ENCODE measurements around the gene ITGA8.

ITGA8 gene

GRCh38 chr10:15730341-15730740, 10.6 kb upstream of the ITGA8 start:
- DNase-seq = no peak

DNA sequence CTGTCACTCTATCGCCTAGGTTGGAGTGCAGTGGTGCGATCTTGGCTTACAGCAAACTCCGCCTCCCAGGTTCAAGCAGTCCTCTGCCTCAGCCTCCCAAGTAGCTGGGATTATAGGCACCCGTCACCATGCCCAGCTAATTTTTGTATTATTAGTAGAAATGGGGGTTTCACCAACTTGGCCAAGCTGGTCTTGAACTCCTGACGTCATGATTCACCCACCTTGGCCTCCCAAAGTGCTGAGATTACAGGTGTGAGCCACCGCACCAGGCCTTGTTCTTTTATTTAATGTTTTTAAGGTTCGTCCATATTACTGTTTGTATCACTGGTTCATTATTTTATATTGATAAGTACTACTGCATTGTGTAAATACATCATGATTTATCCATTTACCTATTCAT, 10.2 kb upstream of the ITGA8 start:
- DNase-seq = no peak

- DNase-seq = no peak
Measured at GRCh38 chr10:15726042-15726441, 6.3 kb upstream of the ITGA8 start.

- peak; percentile 55 for DNase-seq
Measured at GRCh38 chr10:15725603-15726002, 5.9 kb upstream of the ITGA8 start.

- DNase-seq = no peak
Measured at GRCh38 chr10:15724683-15725082, 5.0 kb upstream of the ITGA8 start.

DNA sequence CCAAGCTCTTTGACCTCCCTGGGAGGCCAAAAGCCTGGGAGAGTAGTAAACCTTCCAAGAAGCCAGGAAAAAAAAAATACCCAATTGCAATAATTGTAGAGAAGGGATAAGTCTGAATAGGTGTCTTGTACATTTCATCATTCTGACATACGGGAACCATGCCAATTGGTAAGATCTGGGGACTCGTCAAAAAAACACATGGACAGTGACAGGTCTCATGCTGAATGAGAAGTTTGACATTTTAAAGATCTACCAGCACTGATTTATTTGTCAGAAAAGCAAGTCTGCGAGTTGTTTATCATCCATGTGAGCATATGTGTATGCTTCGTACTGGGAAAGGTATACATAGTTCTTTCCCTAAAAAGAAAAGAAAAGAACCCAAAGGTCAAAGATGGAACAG, 4.1 kb upstream of the ITGA8 start:
- DNase-seq = no peak

DNA sequence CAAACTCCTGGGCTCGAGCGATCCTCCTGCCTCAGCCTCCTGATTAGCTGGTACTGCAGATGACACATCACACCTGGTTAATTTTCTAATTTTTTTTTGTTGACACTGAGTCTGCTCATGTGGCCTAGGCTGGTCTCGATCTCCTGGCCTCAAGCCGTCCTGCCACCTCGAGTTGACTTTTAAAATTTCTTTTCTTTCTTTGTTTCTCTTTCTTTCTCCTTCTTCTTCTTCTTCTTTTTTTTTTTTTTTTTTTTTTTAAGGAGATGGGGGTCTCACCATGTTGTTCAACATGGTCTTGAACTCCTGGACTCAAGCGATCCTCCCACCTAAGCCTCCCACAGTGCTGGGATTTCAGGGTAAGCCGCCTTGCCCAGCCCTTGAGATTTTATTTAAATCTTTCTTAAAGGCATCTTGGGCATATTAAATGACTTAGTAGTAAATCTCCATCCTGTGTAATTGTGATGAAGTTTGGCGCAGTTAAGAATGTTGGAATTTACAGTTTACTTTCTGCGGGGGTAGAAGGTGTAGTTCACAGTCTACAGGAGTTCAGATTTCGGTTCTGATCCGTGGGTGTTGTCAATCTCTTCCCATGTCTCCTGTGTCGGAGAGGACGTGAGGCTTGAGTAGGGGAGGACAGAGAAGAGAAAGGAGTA, 1.0 kb upstream of the ITGA8 start:
- no peak for DNase-seq

- DNase-seq = peak; percentile 45
Measured at GRCh38 chr10:15719049-15719898, 448 bp downstream of the ITGA8 start.

DNA sequence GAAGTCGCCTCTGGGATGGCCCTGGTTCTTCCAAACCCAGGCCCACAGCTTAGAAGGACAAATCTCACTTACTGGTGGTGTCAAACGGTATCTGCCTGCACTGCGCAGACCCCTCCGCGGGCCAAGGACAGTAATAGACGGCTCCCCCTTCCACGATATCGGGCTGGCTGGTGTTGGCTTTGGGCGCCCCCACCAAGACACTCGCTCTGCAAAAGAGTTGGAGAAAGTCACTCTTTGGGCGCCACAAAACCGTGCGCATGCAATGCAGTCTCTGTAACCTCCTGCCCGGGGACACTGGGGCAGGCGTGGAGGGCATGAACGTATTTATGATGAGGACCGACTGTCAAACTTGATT, 1.1 kb downstream of the ITGA8 start:
- DNase-seq = no peak

- DNase-seq = no peak
Measured at GRCh38 chr10:15715619-15716227, 4.0 kb downstream of the ITGA8 start.

- no peak for DNase-seq
Measured at GRCh38 chr10:15714847-15715246, 4.9 kb downstream of the ITGA8 start.

- DNase-seq = peak; percentile 45
Measured at GRCh38 chr10:15712883-15713282, 6.8 kb downstream of the ITGA8 start.

GRCh38 chr10:15710455-15710854, 9.3 kb downstream of the ITGA8 start:
- no peak for DNase-seq

- DNase-seq = no peak
Measured at GRCh38 chr10:15705298-15705697, 14.4 kb downstream of the ITGA8 start.

DNA sequence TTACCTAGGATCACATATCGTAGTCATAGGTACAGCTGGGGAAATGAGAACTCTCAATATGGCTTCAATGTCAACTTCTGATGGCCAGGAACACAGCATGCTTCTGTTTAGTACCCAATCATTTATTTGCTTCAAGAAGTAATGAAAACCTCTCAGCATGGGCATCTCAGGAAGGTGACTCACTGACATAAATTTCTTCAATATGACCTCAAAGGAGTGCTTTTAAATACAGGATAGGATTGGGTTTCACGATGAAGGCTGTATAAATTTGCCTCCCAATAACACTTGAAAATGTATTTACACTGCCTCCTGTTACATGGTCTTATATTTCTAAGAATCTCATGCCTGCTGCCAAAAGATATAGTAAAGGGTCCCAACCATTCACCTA, 15.1 kb downstream of the ITGA8 start:
- no peak for DNase-seq

DNA sequence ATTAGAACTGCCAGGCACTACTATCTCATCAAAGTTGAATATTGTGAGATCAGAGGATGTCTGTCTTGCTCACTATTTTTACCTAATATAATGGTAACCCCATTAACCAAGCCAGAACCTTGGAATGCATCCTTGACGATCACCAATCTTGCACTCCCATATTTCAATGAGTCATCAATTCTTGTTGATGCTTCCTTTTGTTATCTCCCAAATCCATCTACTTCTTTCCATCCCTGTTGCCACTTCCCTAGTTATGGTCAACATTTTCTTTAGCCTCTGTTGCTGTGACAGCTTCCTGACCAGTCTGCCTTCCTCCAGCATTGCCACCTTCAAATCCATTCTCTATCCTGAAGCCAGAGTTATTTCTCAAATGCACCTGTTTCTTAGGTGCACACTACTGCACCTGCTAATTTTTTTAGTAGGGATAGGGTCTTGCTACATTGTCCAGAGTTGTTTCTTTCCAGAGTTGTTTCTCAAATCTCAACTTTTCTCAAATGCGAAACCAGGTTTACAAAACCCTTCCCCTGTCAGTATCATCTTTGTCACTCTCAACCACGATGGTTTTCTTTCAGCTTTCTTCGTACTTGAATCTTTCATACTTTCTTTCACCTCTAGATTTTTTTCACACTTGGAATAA, 15.7 kb downstream of the ITGA8 start:
- no peak for DNase-seq

DNA sequence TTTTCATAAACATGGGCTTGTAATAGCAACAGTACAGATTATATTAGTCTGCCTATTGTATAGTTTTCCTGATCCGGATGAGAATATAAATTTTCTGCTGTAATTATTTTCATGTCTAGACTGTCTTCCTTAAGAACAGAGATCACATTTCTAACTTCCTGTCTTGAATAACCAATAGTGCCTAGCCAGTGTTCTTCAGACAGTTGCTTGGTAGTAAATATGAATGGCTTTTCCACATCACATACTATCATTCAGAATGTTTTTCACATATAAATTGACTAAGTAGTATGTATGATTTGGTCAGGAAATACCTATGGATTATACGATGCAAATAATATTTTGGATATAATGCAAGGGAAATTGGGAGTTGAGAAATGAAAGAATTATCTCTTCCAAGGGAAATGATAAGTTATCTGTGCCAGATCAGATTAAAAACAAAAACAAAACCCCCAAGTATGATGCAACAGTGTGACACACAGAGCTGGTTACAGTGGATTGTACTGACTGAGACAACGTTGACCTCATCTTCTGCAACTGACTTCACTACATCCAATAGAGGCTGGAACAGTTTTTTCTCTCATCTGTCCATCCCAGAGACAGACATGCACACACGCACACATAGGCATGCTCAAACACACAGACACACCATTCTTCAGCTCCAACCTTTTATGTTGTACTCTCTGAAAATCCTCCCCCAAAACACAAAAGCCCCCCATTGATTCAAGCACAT, 16.4 kb downstream of the ITGA8 start:
- DNase-seq = no peak

- no peak for DNase-seq
Measured at GRCh38 chr10:15700078-15700674, 19.5 kb downstream of the ITGA8 start.

DNA sequence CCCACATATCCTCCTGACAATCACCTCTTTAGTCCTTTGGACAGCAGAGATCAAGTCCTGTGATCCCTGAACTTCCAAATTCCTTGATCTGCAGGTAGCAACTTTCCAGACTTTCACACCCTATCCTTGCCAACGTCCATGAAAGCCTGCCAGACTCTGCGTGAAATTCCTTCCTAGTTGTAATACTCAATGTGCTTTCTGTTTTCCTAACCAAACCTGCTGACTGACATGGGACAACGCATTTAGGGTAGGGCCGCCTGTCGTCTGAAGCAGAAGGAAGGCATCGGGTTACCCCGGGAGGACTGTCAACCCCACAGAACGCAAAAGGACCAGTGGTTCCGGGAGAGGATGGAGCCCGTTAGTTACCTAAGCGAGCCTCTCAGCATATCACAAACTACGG, 23.9 kb downstream of the ITGA8 start:
- DNase-seq = no peak

DNA sequence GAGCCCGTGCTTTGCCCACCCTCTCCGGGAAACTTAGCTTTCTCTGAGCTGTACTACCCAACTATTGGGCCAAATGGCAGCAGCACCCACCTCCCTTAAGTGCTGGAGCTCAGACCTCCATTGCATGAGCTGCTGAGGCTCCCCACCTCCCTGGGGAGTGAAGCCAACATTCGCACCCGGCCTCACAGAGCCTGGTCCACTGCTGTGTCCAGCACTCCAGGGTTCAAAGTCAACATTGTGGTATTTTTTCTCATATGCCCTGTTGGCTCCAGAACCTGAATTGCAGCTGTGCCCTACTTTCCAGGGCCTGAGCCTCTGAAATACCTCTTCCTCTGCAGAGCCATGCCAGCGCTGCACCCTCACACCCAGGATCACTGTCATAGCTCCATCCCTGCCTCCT, 29.7 kb downstream of the ITGA8 start:
- no peak for DNase-seq

DNA sequence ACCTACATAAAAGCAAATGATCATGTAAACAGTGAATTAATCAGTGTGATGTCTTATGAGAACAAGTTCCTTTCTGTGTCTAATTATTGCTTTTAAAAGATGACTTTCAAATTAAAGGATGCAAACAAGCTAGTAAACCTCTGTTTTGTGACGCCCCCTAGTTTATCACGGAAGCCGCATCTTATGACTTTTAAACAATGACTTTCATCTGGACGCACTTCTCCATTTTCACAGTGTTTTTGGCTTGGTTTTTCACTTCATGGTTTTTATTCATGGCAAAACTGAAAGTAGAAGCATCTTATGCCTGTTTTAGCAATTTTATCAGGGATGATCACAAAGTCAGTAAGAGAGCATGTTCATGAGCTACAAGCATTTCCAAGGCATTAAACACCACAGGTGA, 35.0 kb downstream of the ITGA8 start:
- no peak for DNase-seq

DNA sequence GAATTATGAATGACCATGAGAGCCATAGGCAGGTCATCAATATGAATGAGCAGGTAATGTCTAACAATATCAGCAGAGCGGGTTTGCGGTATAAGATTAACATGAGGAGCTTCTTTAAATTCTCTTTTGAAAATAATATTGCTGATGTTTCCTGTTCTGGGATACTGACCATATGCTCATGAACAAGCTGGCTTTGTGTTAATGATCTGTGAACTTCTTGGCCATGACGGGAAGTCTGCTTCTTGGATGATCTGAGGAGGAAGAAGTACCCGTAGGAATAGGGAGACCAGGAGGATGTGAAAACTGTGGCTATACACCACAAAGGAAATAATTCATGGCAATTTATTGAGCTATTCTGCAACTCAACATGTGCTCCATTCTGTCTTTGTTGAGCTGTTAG, 38.6 kb downstream of the ITGA8 start:
- DNase-seq = no peak

DNA sequence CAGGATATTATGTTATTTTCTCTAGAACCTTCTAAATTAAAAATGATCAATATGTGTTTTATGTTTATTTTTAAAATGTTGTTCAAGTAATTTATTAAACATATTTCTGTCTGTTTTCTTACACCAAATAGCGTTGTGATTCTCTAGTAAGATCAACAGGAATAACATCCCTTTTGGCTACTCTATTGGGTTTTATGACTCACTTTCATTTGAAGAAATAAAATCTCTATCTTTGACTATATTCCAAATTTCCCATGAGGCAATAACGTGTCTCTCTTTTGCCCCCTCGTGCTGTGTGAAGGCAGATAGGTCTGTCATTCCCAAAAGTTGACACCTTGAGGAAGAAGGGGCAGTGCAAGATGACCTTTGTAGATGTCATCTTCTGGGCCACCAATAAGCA, 40.9 kb downstream of the ITGA8 start:
- DNase-seq = no peak
